Esophagus (tissue), 2 donors: Measurements from ENCODE around the gene MARF1. TPM values are rescaled to one million over a fixed set of nuclear protein-coding genes. Genes with fewer than 3 reads are reported as not detected.
"Not testable (repeated sequence)": the region's sequence is repeated elsewhere in the genome, so short reads cannot be mapped to it uniquely, and the experiment has no call there.

Experiments used
- H3K27ac ChIP-seq, 2 donors: one replicate each; pipeline ENCODE4 v1.5.1; 2013; ENCODE audit warnings: low read depth in 2 of 2, mild to moderate bottlenecking in 2 of 2, inconsistent platforms in 1 of 2, low read length in 1 of 2, moderate library complexity in 1 of 2
- H3K27me3 ChIP-seq, 2 donors: one replicate each; pipeline ENCODE4 v1.6.1; 2013; ENCODE audit warnings: low read length in 2 of 2, control low read depth in 1 of 2, mild to moderate bottlenecking in 1 of 2; ENCODE audit not compliant: insufficient read depth in 2 of 2, control insufficient read depth in 1 of 2
- H3K36me3 ChIP-seq, 2 donors: one replicate each; pipeline ENCODE4 v1.6.1; 2013; ENCODE audit warnings: low read length in 1 of 2; ENCODE audit not compliant: control insufficient read depth in 2 of 2, insufficient read depth in 2 of 2
- H3K4me1 ChIP-seq, 2 donors: one replicate each; pipeline ENCODE4 v1.6.1; 2013; ENCODE audit warnings: low read length in 1 of 2; ENCODE audit not compliant: control insufficient read depth in 2 of 2, insufficient read depth in 2 of 2
- H3K4me3 ChIP-seq, 2 donors: one replicate each; pipeline ENCODE4 v1.5.1; 2013; ENCODE audit warnings: low read length in 2 of 2, mild to moderate bottlenecking in 2 of 2, low read depth in 1 of 2, moderate library complexity in 1 of 2
- H3K9me3 ChIP-seq, 2 donors: one replicate each; pipeline ENCODE4 v1.6.1; 2013; ENCODE audit warnings: mild to moderate bottlenecking in 2 of 2, low read depth in 1 of 2, low read length in 1 of 2, moderate library complexity in 1 of 2; ENCODE audit not compliant: control insufficient read depth in 2 of 2, insufficient read depth in 1 of 2
- WGBS, 2 donors: extraction: QIAGEN DNeasy Blood & Tissue Kit; methylation state at CpG; one replicate each; pipeline ENCODE4 v1.1.7; 2013; 5-methylcytosine and 5-hydroxymethylcytosine counted together
- polyA plus RNA-seq, 2 donors: library from polyadenylated mRNA; stranded (reverse); fragments of 200-250 nt; gene quantifications; one replicate each; pipeline ENCODE4 v1.2.3, GENCODE V29; 2013
- donor health status: healthy with polysubstance abuse.
- donor health status: Bipolar disorder and iron deficiency.

The MARF1 gene
- polyA plus RNA-seq, 2 donors: 9.9 to 10.3 TPM

GRCh38 chr16:15547072-15547767 is 95.7 kb downstream of the MARF1 start:
- not testable (repeated sequence) for H3K4me1 ChIP-seq, H3K27me3 ChIP-seq, H3K4me3 ChIP-seq, H3K9me3 ChIP-seq, H3K36me3 ChIP-seq
- 72 to 73% methylated on average over 13 of the region's 13 CpGs for WGBS, 2 donors
- peak overlapping the region in 1 of 2 donors; percentile 3 for H3K27ac ChIP-seq

GRCh38 chr16:15545544-15545943 is 97.4 kb downstream of the MARF1 start:
- H3K9me3 ChIP-seq: no peaks in the 10 kb centered on the region
- no peak overlapping the region for H3K4me3 ChIP-seq
- H3K27ac ChIP-seq: no peak overlapping the region
- H3K4me1 ChIP-seq: no peaks in the 10 kb centered on the region
- H3K36me3 ChIP-seq: no peaks in the 10 kb centered on the region
- 94 to 95% methylated on average over 2 of the region's 2 CpGs for WGBS, 2 donors
- no peaks in the 10 kb centered on the region for H3K27me3 ChIP-seq

- Histone ChIP-seq H3K36me3 (no peaks in the 10 kb centered on the region), H3K27me3 (no peaks in the 10 kb centered on the region), H3K4me3 (no peak overlapping the region), H3K9me3 (no peaks in the 10 kb centered on the region), H3K4me1 (no peaks in the 10 kb centered on the region), H3K27ac (no peak overlapping the region)
- WGBS, 2 donors: 45 to 53% methylated on average over 5 of the region's 5 CpGs
Measured at GRCh38 chr16:15544405-15544804, 98.5 kb downstream of the MARF1 start.

Other genes starting within 250 kb of the MARF1 start
- gene MPV17L, start 247.4 kb downstream of the MARF1 start, polyA plus RNA-seq: 1 to 10 TPM; 1.0 TPM
- 1 to 10 TPM; 2.4 to 9.5 TPM for gene BMERB1, start 208.6 kb downstream of the MARF1 start, polyA plus RNA-seq
- gene NDE1, start 7.1 kb upstream of the MARF1 start, polyA plus RNA-seq: 10 to 100 TPM; 11.6 to 14.3 TPM
- gene MYH11, start 213.9 kb upstream of the MARF1 start, polyA plus RNA-seq: 100 to 1,000 TPM; 120 to 421 TPM
- gene CEP20, start 245.4 kb upstream of the MARF1 start, polyA plus RNA-seq: 10 to 100 TPM; 17.6 to 25.6 TPM